GM18511 (cell line): ENCODE results near the gene VSTM5.
"Not testable (repeated sequence)": the region's sequence is repeated elsewhere in the genome, so short reads cannot be mapped to it uniquely, and the experiment has no call there.

Source experiments
- ATAC-seq: cut with Tn5 transposase; IDR thresholded peaks from one replicate; pipeline ENCODE4 v1.9.1; 2021; ENCODE audit warnings: mild to moderate bottlenecking, moderate library complexity; ENCODE audit not compliant: unreplicated experiment

Gene VSTM5

GRCh38 chr11:93850594-93851018 is at the start of gene VSTM5:
VSTM5 (minus strand) TSS chr11:93850618; CDS start chr11:93850502, 116 bp downstream.
- ATAC-seq: no peak

GRCh38 chr11:93895106-93895862 is 44.9 kb upstream of the VSTM5 start:
- no peak for ATAC-seq

- ATAC-seq: no peak
These were observed 40.1 kb upstream of the VSTM5 start for GRCh38 chr11:93890391-93891051.

- no peak for ATAC-seq
These were observed 36.7 kb upstream of the VSTM5 start for GRCh38 chr11:93887111-93887510.

GRCh38 chr11:93879114-93879513 is 28.7 kb upstream of the VSTM5 start:
- not testable (repeated sequence) for ATAC-seq

DNA sequence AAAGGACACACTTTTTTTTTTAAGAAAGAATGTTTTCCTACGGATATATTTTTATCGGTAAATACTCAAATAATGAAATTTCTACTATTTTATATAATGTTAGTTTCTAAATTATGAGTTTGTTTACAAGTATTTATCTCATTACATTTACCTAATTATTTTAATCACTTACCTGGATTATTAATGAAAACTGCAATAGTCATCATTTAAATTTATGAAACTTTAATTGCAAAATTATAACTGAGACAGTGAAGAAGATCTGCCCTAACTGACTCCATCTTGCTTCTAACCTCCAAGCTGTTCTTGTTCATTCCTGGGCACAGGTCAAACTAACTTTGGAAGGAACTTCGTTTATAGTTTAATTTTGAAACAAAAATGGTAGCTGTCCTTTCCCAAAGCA is 25.2 kb upstream of the VSTM5 start:
- ATAC-seq: no peak

GRCh38 chr11:93871526-93871925 is 21.1 kb upstream of the VSTM5 start:
- ATAC-seq: no peak

- ATAC-seq: no peak
These were observed 20.2 kb upstream of the VSTM5 start for GRCh38 chr11:93870616-93871015.

DNA sequence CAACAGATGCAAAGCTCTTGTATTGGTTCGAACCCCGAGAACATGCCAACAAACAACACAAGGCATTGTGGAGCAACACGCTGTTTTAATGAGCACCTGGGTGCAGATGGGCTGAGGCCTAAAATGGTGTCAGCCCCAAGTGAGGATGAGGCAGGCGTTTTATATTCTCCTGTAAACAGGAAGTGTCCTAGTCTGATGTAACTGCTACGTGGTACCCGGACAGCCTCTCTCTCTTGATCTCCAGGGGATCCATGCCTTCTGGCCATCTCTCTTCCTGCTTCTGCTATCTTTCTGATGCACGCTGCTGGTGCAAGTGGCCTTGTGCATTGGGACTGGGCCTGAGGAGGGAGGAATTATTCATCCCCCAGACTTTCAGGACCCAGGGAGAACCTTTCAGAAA is 19.4 kb upstream of the VSTM5 start:
- no peak for ATAC-seq

DNA sequence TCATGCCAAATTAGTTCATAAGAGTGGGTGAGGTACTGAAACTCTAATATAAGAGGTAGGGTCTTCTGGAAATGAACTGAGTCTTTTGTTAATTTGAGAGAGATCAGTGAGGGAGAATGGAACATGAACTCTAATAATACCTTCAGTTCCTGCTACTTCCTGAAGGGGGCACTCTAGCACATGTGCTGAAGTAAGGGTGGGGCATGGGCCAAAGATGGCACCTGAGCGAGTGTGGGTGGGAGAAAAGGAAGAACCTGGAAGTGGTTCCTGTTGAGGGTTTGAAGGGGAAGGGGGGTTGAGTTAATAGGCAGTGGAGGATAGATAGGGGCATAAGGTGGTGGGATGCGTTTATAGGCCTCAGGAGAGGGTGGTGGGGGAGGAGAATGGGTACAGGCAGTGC is 18.0 kb upstream of the VSTM5 start:
- ATAC-seq: not testable (repeated sequence)

GRCh38 chr11:93861808-93862207 is 11.4 kb upstream of the VSTM5 start:
- no peak for ATAC-seq

DNA sequence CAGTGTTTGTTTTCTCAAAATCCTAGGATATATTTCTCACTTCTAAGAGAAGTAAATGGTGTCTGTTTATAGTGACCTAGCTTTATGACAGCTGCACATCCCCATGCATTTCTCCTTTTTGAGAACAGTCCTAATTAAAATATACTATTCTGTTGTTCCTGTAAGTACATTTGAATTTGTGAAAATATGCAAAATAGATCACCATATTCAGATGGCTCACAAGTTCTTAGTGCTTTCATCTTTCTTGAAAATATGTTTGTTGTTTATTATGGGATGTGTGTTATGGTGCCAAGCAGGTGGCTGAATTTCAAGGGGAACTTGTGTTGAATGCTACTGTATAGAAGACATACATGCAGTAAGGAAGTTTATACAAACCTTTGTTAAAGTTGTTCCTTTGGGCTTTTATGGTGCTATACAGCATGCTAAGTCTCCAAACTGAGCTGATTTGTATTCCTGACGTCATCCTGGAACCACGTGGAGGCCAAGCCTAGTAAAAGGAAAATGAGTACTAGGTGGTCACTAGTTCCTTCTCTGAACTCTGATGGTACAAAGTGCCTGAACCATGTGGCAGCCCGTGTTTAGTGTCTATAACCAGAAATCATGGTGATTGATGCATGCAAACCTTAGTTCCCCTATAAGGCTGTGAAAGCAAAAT is 7.8 kb upstream of the VSTM5 start:
- no peak for ATAC-seq

DNA sequence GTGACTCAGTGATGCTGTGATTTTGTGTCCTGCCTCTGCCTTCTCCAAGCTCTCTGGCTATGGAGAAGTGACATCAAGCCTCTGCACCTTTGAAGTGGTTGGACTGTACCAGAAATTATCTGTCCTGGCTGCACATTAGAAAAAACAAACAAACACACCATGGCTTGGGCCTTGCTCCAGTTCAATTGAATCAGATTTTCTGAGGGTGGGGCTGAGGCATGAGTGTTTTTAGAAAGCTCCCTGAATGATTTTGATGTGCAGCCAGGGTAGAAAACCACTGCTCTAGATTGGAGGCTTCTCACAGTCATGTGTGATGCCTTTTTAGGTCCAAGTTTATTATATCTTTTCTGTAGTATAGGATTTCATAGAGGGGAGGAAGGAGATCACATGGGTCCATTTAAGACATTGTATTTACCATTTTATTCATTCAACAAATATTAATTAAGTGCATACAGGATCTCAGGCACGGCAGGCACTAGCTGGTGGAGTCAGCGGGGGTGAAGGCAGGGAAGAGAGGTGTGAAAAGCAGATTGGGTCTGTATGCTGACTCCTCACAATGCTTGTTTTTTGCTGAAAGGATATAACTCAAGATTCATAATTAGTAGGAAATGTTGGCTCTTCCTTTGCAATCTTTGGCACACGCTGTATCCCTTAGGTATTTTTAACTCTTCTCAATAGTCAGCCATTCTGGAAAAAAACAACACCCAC is 7.1 kb upstream of the VSTM5 start:
- ATAC-seq: no peak

GRCh38 chr11:93852242-93852641 is 1.8 kb upstream of the VSTM5 start:
- no peak for ATAC-seq

DNA sequence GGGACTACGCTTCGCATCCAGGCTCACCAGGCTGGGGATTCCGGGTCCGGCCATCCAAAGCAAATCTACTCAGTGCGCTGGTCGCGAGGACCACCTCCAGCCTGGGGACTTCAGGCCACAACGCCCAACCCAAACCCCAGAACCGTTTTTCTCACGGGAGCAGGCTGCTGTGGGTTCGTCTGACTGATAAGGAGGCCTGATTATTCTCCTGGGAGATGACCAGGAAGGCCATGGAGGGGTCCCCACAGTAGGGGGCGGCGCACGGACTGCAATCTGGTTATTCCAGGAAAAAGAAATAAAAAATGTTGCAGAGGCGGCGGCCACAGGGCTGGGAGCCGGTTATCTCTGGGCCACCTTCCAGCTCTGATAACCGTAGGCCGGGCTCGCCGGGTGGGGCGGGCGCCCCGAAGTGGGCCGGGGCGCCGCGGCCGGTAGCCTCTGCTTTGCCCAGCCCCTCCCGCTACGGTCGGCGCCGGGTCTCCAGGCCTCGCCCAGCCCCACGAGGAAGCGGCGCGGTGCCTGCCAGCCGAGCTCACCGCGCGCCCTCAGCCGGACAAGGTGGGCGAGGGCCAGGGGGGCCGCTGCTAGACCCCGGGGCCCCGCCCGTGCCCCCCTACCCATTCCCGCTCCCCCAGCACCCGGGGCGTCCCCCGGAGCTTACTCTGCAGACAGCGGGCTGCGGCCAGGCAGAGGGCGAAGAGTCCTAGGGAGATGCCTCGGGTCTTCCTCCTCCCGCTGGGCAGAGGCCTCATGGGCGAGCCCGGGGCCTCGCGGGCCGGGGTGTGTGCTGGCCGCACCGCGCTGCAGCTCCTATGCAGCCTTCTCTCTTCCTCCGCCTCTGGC is 446 bp downstream of the VSTM5 start:
- ATAC-seq: no peak

GRCh38 chr11:93849201-93849600 is 1.2 kb downstream of the VSTM5 start:
- ATAC-seq: no peak

DNA sequence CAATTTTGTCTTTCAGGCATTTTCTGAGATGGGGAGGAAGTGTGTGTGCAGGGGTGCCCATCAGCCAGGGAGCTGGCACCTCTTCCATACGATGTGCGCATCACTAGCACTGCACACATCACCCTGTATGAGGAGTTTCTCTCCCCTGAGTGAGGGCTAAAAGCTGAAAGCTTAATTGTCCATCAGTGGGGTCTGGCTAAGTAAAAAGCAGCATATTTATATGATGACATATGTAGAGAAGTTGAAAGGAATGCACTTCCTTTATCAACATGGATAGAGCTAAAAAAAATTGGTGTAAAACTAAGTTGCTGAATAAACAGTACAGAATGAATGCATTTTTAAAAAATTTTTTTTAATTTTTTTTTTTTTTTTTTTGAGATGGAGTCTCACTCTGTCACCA is 4.0 kb downstream of the VSTM5 start:
- no peak for ATAC-seq

DNA sequence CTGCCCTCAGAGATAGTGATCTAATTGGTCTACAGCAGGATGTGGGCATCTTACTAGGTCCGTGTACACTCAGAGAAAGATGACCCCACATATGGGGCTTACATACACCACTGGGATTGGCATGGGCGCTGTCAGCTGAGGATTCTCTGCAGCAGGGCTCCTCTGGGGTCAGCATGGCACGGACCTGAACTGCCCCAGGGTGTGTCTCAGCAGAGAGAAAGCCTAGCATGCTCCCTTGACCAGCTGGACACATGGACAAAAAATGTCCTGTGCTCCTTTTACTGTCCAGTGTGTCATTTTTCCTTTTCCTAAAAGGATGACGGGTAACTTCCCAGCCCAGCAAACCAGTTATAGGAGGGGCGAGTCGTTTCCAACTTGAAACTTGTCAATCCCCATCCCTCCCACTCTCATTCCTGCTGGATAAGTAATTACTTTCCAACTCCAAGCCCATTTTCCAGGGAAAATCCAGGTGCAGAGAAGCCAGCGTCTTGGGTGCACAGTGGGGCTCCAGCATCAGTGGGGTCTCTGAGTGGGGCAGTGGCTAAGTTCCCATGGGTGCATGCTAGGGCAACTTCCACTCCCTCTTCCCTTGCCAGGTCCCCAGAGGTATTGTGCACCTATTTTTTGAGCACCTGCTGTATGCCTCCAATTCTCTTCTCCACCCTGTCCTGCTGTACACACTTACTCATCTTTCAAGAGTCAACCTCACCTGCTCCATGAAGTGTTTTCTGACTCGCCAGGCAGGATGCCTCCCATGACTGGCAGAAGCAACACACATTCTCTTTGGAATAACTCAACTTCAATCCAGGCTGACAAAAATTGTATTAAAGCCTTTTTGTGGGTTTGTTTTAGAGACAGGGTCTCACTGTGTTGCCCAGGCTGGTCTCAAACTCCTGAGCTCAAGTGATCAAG is 5.0 kb downstream of the VSTM5 start:
- ATAC-seq: no peak

- no peak for ATAC-seq
These were observed 5.8 kb downstream of the VSTM5 start for GRCh38 chr11:93844568-93844967.
